Measurements from ENCODE around the gene MALRD1. TPM values are rescaled to one million over a fixed set of nuclear protein-coding genes. Genes with fewer than 3 reads are reported as not detected.
A peak's percentile ranks its signal among the peaks of the same experiment; 100 is the strongest.

The MALRD1 gene
- total RNA-seq, 2 donors from 2014 or later, result not detected

- H3K27ac Mint-ChIP-seq, result no peak overlapping the region
- no peak for ATAC-seq
- no peak for DNase-seq (ENCODE audit: low spot score in 2 of 2)
- H3K9me3 Mint-ChIP-seq, result peaks cover 9 to 13% of the 10 kb centered on the region in 2 donors
- no peaks in the 10 kb centered on the region for H3K36me3 Mint-ChIP-seq
Observed at GRCh38 chr10:19168584-19168983, 120.0 kb downstream of the MALRD1 start.

DNA sequence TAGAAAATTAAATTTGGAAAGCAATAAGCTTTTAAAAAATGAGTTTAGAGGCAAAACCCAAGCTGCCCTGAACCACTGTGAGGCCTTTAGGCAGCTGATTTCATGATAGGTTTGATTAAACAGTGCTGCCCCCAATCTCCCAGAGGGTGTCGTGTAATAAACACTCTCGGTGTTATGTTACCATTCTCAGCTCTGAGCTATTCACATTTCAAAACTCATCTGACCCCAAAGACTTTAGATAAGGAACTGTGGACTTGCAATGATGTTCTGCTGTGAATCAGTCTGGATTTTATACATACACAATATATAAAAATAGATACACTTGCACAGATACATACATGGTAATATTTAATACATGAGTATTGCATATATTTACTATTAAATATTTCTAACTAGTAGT is 120.4 kb downstream of the MALRD1 start:
- no peak for DNase-seq (ENCODE audit: low spot score in 2 of 2)
- Mint-ChIP-seq H3K9me3 (peaks cover 9 to 13% of the 10 kb centered on the region in 2 donors), H3K27ac (no peak overlapping the region), H3K36me3 (no peaks in the 10 kb centered on the region)
- ATAC-seq, result no peak

DNA sequence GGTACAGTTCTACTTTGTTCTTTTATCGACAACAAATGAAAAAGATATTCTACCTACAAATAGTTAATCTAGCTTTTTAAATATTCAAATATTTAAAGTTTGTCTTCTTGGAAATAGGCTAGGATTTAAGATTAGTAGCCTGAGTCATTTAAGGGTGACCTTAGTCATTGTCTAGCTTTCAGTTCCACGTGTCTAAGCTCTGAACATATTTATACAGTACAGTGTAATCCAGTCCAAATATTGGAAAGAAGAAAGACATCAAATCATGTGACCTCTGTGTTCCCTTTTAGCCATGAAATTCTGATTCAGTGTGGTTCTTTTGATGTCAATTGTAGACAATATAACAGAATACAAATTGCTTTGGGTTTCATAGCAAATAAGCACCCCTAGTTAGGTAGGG is 121.1 kb downstream of the MALRD1 start:
- DNase-seq (ENCODE audit: low spot score in 2 of 2) (no peak), ATAC-seq (no peak)
- Mint-ChIP-seq H3K36me3 (no peaks in the 10 kb centered on the region), H3K27ac (no peak overlapping the region), H3K9me3 (peaks cover 9 to 13% of the 10 kb centered on the region in 2 donors)

DNA sequence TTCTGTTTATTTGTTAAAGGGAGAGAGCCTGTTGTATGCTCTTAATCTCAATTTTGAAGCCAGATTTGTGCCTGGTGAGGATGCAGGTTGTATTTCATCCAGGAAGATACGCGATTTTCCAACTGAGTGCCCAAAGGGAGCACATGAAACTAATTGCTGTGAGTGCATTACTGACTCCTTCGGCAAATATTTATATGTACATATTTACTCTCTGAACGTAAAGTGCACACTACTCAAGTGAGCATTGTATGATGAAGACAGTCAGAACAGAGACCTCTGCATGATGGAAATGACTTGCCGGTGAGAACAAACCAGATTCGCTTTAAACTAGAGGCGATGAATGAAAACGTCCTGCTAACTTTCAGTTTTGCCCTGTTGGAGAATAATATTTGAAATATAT is 130.1 kb downstream of the MALRD1 start:
- no peak for DNase-seq (ENCODE audit: low spot score in 2 of 2)
- Mint-ChIP-seq H3K36me3 (no peaks in the 10 kb centered on the region), H3K9me3 (peaks cover 6 to 7% of the 10 kb centered on the region in 2 donors), H3K27ac (no peak overlapping the region)
- ATAC-seq, result peak in 1 of 2 donors; percentile 37

DNA sequence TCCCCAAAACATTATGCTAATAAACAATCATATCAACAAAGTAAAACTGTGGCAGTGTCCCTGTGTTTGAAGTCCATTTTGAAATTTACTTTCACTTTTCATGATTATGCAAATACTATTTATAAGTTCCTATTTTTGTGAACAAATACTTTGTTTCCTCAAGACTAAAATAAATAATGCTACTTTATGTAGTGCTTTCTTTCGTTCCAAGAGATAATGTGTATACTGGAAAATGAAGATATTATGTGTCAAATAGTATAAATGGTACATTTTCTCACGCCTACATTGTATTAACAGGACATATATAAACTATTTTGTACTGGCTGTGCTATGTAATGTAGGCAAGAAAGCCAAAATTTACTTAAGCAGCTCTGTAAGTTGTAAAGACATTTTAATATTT is 136.3 kb downstream of the MALRD1 start:
- Mint-ChIP-seq H3K27ac (no peak overlapping the region), H3K9me3 (peaks cover 15 to 17% of the 10 kb centered on the region in 2 donors), H3K36me3 (no peaks in the 10 kb centered on the region)
- DNase-seq (ENCODE audit: low spot score in 2 of 2), result no peak
- no peak for ATAC-seq

DNA sequence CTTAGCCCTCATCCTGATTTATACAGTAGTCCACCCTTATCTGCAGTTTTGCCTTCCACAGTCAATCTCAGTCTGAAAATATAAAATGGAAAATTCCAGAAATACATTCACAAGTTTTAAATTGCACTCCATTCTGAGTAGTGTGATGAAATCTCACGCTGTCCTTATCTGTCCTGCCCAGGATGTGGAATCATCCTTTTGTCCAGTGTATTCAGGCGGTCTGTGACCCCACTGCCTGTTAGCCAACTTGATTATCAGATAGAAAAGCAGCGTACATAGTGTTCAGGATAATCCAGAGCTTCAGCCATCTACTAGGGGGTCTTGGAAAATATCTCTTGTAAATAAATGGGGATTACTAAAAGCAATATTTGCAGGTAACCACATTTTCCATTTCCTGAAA is 146.3 kb downstream of the MALRD1 start:
- DNase-seq (ENCODE audit: low spot score in 2 of 2) (no peak), ATAC-seq (no peak)
- H3K9me3 Mint-ChIP-seq, result no peaks in the 10 kb centered on the region
- H3K27ac Mint-ChIP-seq, result no peak overlapping the region
- H3K36me3 Mint-ChIP-seq, result no peaks in the 10 kb centered on the region

DNA sequence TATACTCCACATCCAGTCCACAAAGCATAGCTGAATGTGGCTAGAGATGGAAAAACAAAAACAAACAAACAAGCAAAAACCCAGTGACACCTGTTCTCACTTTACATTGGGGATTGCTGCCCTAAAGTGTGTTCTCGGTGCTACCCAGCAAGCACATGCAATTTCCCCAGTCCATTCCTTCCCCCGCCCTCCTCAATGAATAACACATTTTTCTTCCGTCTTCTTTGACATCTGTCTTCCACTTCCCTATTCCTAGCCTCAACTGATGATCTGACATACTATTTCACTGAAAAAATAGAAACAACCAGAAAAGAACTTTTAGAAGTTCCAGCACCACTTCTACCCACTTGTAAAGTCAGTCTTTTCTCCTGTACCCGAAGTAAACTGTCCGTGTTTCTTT is 147.1 kb downstream of the MALRD1 start:
- H3K36me3 Mint-ChIP-seq, result no peaks in the 10 kb centered on the region
- no peak overlapping the region for H3K27ac Mint-ChIP-seq
- DNase-seq (ENCODE audit: low spot score in 2 of 2) (no peak), ATAC-seq (no peak)
- no peaks in the 10 kb centered on the region for H3K9me3 Mint-ChIP-seq

- H3K9me3 Mint-ChIP-seq, result peaks cover 0 to 17% of the 10 kb centered on the region in 2 donors
- H3K36me3 Mint-ChIP-seq, result no peaks in the 10 kb centered on the region
- H3K27ac Mint-ChIP-seq, result no peak overlapping the region
- ATAC-seq (no peak), DNase-seq (ENCODE audit: low spot score in 2 of 2) (no peak)
Observed at GRCh38 chr10:19200211-19200610, 151.6 kb downstream of the MALRD1 start.

DNA sequence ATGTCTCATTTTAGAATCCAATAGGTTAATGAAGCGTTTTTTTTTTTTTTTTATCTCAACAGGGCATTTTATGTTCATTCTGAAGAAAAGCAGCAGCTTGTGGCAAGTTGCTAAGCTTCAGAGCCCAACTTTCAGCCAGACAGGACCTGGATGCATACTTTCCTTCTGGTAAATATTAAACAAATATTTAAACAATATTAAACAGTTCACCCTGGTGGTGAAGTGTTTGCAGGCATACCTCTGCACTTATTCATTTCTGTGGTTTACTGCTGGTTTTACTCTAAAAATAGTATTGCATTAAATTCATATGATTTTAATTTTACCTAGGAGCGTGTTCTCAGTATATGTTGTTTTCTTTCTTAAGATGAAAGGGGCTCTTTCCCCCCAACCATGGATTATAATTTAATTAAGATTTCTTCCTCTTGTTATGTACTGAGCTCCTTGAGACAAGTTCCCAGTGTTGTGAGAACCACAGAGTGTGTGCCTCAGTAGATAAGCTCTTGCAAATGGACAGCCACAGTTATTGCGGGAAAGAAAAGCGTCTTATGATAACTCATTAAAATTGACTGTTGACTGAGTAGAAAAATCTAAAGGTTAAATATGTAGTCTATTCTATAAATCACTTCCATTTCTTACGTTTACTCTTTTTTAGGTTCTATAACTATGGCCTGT is 155.8 kb downstream of the MALRD1 start:
- Mint-ChIP-seq H3K9me3 (peaks cover 8 to 17% of the 10 kb centered on the region in 2 donors), H3K27ac (no peak overlapping the region), H3K36me3 (no peaks in the 10 kb centered on the region)
- ATAC-seq (no peak), DNase-seq (ENCODE audit: low spot score in 2 of 2) (no peak)

DNA sequence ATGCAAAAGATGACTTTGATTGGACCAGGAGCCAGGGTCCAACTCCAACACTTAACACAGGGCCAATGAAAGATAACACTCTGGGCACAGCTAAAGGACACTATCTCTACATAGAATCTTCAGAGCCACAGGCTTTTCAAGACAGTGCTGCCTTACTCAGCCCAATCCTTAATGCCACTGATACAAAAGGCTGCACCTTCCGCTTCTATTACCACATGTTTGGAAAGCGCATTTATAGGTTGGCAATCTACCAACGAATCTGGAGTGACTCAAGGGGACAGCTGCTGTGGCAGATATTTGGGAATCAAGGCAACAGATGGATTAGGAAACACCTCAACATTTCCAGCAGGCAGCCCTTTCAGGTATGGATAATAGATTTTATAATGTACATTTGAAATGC is 160.7 kb downstream of the MALRD1 start:
- peaks cover 8 to 18% of the 10 kb centered on the region in 2 donors for H3K9me3 Mint-ChIP-seq
- no peaks in the 10 kb centered on the region for H3K36me3 Mint-ChIP-seq
- ATAC-seq (no peak), DNase-seq (ENCODE audit: low spot score in 2 of 2) (no peak)
- no peak overlapping the region for H3K27ac Mint-ChIP-seq

DNA sequence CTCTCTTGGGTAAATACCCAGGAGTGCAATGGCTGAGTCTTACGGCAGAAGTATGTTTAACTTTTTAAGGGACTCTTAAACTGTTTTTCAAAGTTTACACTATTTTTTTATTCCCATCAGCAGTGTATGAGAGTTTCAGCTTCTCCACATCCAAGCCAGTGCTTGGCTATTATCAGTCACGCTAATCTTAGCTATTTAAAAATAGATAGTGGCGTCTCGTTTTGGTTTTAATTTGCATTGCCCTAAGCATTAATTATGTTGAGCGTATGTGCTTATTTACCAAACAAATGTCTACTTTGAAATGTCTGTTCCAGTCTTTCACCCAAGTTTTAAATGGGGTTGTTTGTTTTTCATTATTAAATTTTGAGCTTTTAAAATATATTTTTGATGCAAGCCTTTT is 164.0 kb downstream of the MALRD1 start:
- no peak for DNase-seq (ENCODE audit: low spot score in 2 of 2)
- Mint-ChIP-seq H3K9me3 (peaks cover 15 to 25% of the 10 kb centered on the region in 2 donors), H3K27ac (no peak overlapping the region), H3K36me3 (no peaks in the 10 kb centered on the region)
- ATAC-seq, result no peak

DNA sequence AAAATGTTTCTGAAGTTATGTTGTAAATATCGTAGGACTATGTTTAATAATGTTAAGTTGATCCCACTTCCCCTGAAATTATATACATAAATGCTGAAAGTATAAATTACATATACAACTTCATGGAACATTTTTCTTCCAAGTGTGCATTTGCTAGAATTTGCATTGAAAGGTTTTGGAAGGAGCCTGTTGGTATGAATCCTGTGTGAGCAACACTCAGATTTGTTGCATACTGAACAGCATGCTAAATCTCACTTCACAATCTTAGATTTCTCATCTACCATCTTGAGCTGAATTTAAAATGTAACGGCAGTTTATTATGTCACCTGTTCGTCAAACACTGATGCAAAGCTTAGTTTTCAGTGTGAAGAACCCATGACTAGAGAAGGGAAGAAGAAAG is 172.6 kb downstream of the MALRD1 start:
- Mint-ChIP-seq H3K9me3 (peaks cover 8 to 23% of the 10 kb centered on the region in 2 donors), H3K36me3 (no peaks in the 10 kb centered on the region), H3K27ac (no peak overlapping the region)
- no peak for DNase-seq (ENCODE audit: low spot score in 2 of 2)
- ATAC-seq, result no peak

DNA sequence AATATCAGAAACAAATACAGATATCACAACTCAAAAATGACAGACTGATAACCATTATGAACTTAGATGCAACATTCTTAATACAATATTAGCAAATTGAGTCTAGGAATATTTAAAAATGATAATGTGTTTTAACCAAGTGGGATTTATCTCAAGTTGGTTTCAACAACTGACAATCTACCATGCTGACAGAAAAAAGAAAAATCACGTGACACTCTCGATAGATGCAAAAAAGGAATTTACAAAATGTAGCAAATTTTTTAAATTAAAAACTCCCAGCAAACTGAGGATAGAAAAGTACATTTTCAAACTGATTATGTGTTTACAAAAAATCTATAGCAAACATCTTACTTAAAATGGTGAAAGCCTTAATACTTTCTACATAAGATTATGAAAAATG is 177.4 kb downstream of the MALRD1 start:
- H3K27ac Mint-ChIP-seq, result no peak overlapping the region
- ATAC-seq (no peak), DNase-seq (ENCODE audit: low spot score in 2 of 2) (no peak)
- peaks cover 12 to 16% of the 10 kb centered on the region in 2 donors for H3K9me3 Mint-ChIP-seq
- no peaks in the 10 kb centered on the region for H3K36me3 Mint-ChIP-seq

- Mint-ChIP-seq H3K36me3 (no peaks in the 10 kb centered on the region), H3K27ac (no peak overlapping the region), H3K9me3 (peaks cover 11 to 20% of the 10 kb centered on the region in 2 donors)
- no peak for ATAC-seq
- DNase-seq (ENCODE audit: low spot score in 2 of 2), result no peak
Observed at GRCh38 chr10:19231034-19231433, 182.4 kb downstream of the MALRD1 start.

- no peak for ATAC-seq
- no peak for DNase-seq (ENCODE audit: low spot score in 2 of 2)
- Mint-ChIP-seq H3K36me3 (no peaks in the 10 kb centered on the region), H3K27ac (no peak overlapping the region), H3K9me3 (peaks cover 0 to 7% of the 10 kb centered on the region in 2 donors)
Observed at GRCh38 chr10:19245889-19246752, 197.5 kb downstream of the MALRD1 start.

- no peak for ATAC-seq
- Mint-ChIP-seq H3K27ac (no peak overlapping the region), H3K36me3 (no peaks in the 10 kb centered on the region), H3K9me3 (peaks cover 4 to 9% of the 10 kb centered on the region in 2 donors)
- DNase-seq (ENCODE audit: low spot score in 2 of 2), result no peak
Observed at GRCh38 chr10:19247843-19248242, 199.2 kb downstream of the MALRD1 start.

DNA sequence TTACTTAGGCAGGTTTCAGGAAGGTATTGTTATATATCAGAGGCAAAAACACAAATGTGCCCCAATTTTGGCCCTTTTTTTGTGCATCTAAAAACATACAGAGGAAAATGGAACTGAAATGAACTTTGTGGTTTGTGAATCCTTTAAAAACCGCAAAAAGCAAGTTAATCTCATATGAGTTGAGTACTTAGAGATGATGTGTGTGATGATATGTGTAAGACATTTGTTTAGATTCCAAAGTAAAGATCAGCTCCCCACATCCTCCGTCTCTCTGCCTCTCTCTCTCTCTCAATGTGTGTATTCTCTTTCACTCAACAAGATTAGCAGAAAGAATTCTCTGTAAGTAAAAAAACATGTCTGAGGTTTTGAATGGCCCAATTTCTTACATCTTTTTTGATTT is 201.9 kb downstream of the MALRD1 start:
- peaks cover 14 to 15% of the 10 kb centered on the region in 2 donors for H3K9me3 Mint-ChIP-seq
- no peak for ATAC-seq
- H3K27ac Mint-ChIP-seq, result no peak overlapping the region
- no peaks in the 10 kb centered on the region for H3K36me3 Mint-ChIP-seq
- no peak for DNase-seq (ENCODE audit: low spot score in 2 of 2)

DNA sequence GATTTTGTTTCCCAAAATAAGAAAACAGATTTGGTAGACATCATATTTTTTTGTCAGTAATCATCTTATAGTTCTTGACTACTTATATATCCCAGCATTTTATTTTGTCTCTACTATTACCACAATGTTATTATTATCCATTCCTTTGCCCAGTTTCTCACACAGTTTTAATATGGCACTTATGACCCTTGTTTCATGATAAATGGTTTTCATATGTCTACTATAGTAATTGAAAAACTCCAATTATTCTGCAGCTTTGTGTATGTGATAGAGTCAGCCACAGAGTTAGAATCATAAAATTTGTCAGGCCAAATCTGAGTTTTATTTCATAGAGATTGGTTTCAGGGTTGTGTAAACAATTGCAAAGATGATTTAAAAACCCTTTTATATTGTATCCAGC is 203.9 kb downstream of the MALRD1 start:
- ATAC-seq (no peak), DNase-seq (ENCODE audit: low spot score in 2 of 2) (no peak)
- no peak overlapping the region for H3K27ac Mint-ChIP-seq
- peaks cover 14 to 15% of the 10 kb centered on the region in 2 donors for H3K9me3 Mint-ChIP-seq
- H3K36me3 Mint-ChIP-seq, result no peaks in the 10 kb centered on the region
